GM15510 (cell line): ENCODE measurements around the gene APCDD1.

Experiments used
- POLR2A ChIP-seq: IDR thresholded peaks from 3 replicates; pipeline ENCODE4 v1.6.1; 2011; ENCODE audit warnings: borderline replicate concordance; ENCODE audit not compliant: insufficient read length; ENCODE audit errors: extremely low read depth

The APCDD1 gene

DNA sequence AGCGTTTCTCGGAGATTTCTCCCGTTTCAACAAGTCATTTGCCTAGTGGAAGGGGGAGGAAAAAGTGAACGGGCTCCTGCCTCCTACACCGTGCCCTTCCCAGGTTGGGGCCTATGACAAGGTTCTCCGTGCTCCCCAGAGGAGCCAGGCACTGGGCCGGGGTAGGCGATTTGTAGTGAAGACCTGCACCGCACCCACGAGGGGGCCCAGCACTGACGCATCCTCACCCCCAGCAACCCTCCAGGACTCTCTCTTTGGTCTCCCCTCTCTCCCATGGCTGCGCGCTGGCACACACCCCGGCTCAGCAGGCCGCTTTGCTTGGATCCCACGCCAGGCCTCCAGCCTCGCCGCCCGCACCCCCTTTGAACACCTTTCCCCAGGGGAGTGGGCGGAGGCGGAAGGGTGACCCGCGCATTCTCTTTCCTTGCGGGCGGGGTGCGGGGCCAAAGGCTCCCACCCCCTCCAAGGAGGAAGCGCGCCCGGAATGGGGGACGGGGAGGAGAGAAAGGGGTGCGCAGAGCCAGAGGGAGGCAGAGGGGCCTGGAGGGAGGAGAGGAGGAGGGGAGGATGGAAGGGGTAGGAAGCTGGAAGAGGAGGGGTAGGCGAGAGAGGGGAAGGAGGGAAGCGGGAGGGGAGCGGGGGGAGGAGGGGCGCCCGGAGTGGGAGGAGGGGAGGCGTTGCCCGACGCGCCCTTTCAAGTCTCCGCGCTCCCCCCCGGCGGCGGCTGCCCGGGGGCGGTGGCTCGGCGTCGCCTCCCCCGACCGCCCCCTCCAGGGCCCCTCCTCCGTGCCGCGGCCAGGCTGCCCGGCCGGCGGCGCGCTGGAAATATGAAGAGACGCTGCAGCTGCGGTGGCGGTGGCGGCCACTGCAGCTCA, at the start of gene APCDD1:
Gene APCDD1, plus strand, starts transcription at position 830 of the 875 bp plus-strand sequence. CDS start 347 bp downstream, outside the sequence.
- no peak for TF ChIP-seq POLR2A

DNA sequence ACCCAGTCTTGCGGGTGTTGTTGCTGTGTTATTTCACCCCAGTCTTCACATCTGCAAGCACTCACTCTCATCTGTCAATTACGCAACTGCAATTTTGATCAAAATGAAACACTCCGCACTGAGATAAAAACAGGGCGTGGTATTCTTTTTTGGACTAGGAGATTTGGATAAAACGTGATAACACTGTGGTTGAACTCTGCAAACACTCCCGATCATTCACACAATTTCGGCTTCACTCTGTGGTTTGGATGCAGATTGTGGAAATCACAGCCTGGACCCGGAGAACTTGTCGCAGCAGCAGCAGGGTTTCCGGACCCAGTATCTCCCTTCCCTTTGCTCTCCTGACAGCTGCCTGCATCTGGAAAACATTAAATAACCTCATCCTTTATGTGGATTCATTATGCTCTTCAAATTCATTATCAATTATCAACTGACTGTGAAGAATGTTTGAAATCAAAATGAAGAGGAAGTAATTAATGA, 49.4 kb upstream of the APCDD1 start:
- no peak for TF ChIP-seq POLR2A

GRCh38 chr18:10405816-10406663, 48.4 kb upstream of the APCDD1 start:
- TF ChIP-seq POLR2A = no peak

- TF ChIP-seq POLR2A = no peak
These were observed 46.3 kb upstream of the APCDD1 start for GRCh38 chr18:10408131-10408530.

DNA sequence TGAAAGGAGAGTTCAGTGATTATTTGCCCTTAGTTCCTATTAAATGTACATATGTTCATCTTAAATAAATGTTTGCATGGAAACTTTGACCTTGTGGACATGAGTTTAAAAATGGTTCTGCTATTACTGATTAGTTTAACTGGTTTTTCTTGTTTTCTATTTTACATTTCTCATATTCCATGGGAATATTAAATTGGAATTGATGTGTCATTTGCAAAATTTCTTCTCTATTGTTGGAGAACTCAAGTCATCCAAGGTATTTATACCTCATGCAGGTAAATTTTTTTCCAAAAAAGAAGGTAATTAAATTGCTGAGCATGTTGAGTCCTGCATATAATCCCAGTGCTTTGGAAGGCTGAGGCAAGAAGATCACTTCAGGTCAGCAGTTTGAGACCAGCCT, 45.4 kb upstream of the APCDD1 start:
- TF ChIP-seq POLR2A = no peak

DNA sequence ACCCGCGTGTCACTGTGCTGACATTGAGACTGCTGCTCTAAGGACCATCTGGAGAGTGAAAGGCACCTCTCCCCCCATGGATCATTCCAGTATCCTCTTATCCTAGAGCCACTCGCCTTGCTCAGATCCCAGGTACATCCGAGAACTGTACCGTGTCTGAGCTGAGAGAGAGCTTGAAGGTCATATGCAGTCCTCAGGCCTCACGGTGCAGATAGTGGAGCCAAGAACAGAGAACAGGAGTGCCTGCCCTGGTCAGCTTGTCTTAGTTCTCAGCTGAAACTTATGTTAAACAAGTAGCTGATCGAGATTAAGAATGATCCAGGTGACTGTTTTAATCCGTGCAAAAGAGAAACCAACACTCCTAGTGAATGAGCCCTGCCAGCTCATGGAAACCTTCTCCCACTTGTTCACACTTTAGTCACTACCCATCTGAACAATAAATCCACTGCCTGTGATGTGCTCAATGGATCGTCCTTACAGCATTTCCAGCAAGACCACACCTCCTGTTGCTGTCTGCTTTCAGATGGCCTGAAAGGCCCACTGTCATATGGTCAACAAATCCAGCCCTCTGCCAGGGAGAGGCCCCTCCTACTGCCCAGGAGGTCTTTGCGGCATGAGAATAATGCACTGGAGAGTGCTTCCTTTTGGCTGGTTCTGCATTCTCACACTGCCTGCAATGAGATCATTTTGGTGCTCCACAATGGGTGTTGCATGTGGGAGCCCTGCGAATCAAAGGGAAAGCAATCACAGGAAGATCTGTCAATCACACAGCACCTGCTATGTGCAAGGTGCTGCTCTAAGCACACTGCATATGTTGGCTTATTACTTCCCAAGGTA, 43.7 kb upstream of the APCDD1 start:
- no peak for TF ChIP-seq POLR2A

- TF ChIP-seq POLR2A = no peak
These were observed 41.5 kb upstream of the APCDD1 start for GRCh38 chr18:10412933-10413332.

- no peak for TF ChIP-seq POLR2A
These were observed 40.7 kb upstream of the APCDD1 start for GRCh38 chr18:10413722-10414121.

DNA sequence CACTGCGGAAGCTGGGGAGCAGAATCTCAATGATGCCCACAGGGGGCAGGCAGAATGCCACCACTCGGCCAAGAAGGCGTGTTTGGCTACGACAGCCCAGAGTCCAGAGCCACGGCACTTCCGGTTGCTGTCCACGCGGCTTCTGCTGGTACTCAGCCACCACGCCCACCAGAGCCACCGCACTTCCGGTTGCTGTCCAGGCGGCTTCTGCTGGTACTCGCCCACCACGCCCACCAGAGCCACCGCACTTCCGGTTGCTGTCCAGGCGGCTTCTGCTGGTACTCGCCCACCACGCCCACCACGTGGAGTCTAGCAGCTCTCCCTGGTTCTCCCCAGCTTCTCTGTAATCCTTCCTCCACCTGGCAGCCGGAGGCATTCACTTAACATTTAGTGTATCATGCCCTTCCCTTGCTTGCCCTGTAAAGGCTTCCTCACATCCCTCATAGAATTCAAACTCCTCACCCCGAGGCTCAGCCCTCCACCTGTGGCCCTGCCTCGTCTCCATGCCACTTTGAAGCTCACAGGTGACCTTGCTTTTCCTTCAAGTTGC, 40.1 kb upstream of the APCDD1 start:
- TF ChIP-seq POLR2A = no peak

- no peak for TF ChIP-seq POLR2A
These were observed 38.4 kb upstream of the APCDD1 start for GRCh38 chr18:10416065-10416464.

DNA sequence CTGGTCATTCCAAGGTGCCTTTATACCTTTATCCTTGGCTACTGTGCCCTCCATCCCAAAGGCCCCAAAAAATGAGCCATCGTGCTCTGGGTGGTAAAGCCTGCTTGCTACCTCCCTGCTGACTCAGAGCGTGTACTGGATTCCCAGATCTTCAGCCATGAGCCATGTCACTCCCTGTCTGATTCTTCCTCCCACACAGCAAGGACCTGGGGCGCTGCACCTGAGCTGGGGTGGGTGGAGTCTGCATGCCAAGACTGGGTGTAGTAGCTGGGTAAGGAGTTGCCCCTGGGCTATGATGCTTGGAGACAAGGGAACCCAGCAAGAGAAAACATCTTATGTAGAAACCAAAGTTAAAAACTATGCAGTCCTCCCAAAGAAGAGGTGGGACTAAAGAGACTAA, 37.2 kb upstream of the APCDD1 start:
- no peak for TF ChIP-seq POLR2A

DNA sequence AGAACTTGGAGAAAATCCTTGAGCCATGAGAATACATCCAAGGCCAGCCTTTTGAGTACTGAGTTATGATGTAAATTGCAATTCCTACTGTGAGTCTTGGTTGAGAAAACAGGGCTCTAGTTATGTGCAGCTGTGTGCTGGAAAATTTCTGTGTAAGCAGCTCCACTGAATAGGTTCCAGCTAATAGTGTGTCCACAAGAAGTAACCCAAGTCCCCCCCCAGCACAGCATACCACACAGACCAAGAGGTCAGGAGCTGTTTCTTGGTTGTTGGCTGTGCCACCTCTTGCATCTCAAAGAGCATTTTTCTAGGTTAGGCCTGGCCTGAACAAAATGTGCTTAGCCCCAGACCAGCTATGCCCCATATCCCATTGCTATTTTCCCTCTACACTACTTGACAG, 36.8 kb upstream of the APCDD1 start:
- no peak for TF ChIP-seq POLR2A

- TF ChIP-seq POLR2A = no peak
These were observed 35.6 kb upstream of the APCDD1 start for GRCh38 chr18:10418836-10419235.

GRCh38 chr18:10419420-10420103, 34.9 kb upstream of the APCDD1 start:
- no peak for TF ChIP-seq POLR2A
